ENCODE results near the gene HSPA12A.

DNA sequence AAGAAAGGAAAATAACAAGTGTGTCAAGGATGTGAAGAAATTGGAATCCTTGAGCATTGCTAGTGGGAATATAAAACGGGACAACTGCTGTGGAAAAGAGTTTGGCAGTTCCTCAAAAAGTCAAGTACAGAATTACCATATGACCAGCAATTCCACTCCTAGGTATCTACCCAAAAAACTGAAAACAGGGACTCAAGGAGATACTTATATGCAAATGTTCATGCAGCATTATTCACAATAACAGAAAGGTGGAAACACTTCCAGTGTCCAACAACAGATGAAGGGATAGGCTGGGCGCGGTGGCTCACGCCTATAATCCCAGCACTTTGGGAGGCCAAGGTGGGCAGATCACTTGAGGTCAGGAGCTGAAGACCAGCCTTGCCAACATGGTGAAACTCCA is 33.5 kb downstream of the HSPA12A start:
- TF ChIP-seq, protein P1, sequence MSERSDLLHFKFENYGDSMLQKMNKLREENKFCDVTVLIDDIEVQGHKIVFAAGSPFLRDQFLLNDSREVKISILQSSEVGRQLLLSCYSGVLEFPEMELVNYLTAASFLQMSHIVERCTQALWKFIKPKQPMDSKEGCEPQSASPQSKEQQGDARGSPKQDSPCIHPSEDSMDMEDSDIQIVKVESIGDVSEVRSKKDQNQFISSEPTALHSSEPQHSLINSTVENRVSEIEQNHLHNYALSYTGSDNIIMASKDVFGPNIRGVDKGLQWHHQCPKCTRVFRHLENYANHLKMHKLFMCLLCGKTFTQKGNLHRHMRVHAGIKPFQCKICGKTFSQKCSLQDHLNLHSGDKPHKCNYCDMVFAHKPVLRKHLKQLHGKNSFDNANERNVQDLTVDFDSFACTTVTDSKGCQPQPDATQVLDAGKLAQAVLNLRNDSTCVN (tag by site-specific recombination; optimal IDR thresholded peaks at IDR 0.05) = no peak
- TF ChIP-seq, protein P2, sequence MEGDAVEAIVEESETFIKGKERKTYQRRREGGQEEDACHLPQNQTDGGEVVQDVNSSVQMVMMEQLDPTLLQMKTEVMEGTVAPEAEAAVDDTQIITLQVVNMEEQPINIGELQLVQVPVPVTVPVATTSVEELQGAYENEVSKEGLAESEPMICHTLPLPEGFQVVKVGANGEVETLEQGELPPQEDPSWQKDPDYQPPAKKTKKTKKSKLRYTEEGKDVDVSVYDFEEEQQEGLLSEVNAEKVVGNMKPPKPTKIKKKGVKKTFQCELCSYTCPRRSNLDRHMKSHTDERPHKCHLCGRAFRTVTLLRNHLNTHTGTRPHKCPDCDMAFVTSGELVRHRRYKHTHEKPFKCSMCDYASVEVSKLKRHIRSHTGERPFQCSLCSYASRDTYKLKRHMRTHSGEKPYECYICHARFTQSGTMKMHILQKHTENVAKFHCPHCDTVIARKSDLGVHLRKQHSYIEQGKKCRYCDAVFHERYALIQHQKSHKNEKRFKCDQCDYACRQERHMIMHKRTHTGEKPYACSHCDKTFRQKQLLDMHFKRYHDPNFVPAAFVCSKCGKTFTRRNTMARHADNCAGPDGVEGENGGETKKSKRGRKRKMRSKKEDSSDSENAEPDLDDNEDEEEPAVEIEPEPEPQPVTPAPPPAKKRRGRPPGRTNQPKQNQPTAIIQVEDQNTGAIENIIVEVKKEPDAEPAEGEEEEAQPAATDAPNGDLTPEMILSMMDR (tag by site-specific recombination; IDR thresholded peaks at IDR 0.05) = no peak
- TF ChIP-seq ZBTB48 (tag by site-specific recombination; IDR thresholded peaks at IDR 0.05) = no peak
- TF ChIP-seq ZNF311 (tag by site-specific recombination; IDR thresholded peaks at IDR 0.05; ENCODE audit: borderline replicate concordance) = no peak
- TF ChIP-seq ZBTB21 (tag by site-specific recombination; IDR thresholded peaks at IDR 0.05) = no peak
- no peak for TF ChIP-seq SALL2 (tag by site-specific recombination; IDR thresholded peaks at IDR 0.05; ENCODE audit: borderline replicate concordance)
- no peak for TF ChIP-seq ZNF768 (tag by site-specific recombination; IDR thresholded peaks at IDR 0.05)
- no peak for TF ChIP-seq ZNF341 (tag by site-specific recombination; IDR thresholded peaks at IDR 0.05; ENCODE audit: low read depth)
- TF ChIP-seq ZNF660 (tag by site-specific recombination; IDR thresholded peaks at IDR 0.05) = no peak
- TF ChIP-seq ZNF610 (tag by site-specific recombination; IDR thresholded peaks at IDR 0.05; ENCODE audit: borderline replicate concordance) = no peak
- no peak for TF ChIP-seq ZNF133 (tag by site-specific recombination; IDR thresholded peaks at IDR 0.05)
- no peak for TF ChIP-seq ZSCAN4 (tag by site-specific recombination; IDR thresholded peaks at IDR 0.05)

All from HEK293 (cell line).